Suppressor macrophage treated with lipopolysaccharide for 1 hour (primary cell): ENCODE measurements around the gene MAPK1.
"Not testable (repeated sequence)": the region's sequence is repeated elsewhere in the genome, so short reads cannot be mapped to it uniquely, and the experiment has no call there.

Source experiments
- DNase-seq, 3 donors: peaks; one replicate each; pipeline ENCODE4 v3.0.0-alpha.2; 2020 to 2022

MAPK1 gene

GRCh38 chr22:21752276-21752675, 115.2 kb downstream of the MAPK1 start:
- no peak for DNase-seq

- no peak for DNase-seq
Measured at GRCh38 chr22:21745948-21746347, 121.5 kb downstream of the MAPK1 start.

GRCh38 chr22:21744917-21745316, 122.5 kb downstream of the MAPK1 start:
- not testable (repeated sequence) for DNase-seq

- DNase-seq = no peak
Measured at GRCh38 chr22:21741790-21742189, 125.7 kb downstream of the MAPK1 start.

DNA sequence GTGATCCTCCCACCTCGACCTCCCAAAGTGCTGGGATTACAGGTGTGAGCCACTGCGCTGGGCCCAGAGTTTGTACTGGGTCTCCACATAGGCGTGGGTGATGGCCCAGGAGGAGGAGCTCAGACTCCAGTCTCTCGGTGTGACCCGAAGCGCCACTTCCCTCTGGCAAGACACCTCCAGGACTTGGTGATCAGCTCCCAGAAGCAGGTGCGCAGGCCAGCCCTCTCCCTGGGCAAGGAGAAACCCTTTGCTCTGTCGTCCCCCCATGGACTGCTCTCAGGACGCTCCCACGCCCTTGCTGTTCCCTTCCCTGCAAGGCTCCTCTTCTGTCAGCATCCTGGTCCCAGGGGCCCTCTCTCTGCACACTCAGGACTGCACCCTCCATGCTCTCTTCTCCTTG, 126.4 kb downstream of the MAPK1 start:
- no peak for DNase-seq

DNA sequence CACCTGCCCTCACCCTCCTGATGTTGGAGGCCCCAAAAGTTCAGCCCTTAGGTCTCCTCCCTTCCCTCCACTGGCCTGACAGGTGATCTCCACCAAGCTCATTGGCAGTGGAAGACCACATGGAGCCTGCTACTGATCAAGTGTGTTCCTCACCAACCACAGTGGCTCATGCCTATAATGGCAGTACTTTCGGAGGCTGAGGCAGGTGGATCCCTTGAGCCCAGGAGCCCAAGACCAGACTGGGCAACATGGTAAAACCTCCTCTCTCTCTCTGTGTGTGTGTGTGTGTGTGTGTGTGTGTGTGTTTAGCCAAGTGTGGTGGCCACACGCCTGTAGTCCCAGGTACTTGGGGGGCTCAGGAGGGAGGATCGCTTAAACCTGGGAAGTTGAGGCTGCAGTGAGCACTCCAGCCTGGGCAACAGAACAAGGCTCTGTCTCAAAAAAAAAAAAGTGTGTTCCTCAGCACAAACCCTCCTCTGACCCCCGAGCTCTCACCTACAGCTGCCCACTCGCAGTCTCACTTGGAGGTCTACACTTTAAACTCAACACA, 127.5 kb downstream of the MAPK1 start:
- DNase-seq = no peak

- DNase-seq = no peak
Measured at GRCh38 chr22:21738966-21739365, 128.5 kb downstream of the MAPK1 start.

DNA sequence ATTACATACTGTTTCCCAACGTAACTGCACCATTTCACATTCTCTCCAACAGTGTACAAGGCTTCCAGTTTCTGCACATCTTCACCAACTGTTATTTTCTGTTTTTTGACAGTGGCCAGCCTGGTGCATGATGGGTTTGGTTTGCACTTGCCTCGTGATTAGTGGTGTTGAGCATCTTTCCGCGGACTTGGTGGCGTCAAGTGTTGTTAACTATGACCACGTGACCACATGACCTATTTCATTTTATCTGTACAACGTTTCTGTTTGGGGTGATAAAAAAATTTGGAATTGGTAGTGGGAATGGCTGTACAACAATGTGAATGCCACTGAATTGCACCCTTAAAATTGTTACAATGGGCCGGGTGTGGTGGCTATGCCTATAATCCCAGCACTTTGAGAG, 129.4 kb downstream of the MAPK1 start:
- no peak for DNase-seq

- DNase-seq = no peak
Measured at GRCh38 chr22:21736948-21737347, 130.5 kb downstream of the MAPK1 start.

GRCh38 chr22:21736084-21736642, 131.3 kb downstream of the MAPK1 start:
- DNase-seq = no peak

DNA sequence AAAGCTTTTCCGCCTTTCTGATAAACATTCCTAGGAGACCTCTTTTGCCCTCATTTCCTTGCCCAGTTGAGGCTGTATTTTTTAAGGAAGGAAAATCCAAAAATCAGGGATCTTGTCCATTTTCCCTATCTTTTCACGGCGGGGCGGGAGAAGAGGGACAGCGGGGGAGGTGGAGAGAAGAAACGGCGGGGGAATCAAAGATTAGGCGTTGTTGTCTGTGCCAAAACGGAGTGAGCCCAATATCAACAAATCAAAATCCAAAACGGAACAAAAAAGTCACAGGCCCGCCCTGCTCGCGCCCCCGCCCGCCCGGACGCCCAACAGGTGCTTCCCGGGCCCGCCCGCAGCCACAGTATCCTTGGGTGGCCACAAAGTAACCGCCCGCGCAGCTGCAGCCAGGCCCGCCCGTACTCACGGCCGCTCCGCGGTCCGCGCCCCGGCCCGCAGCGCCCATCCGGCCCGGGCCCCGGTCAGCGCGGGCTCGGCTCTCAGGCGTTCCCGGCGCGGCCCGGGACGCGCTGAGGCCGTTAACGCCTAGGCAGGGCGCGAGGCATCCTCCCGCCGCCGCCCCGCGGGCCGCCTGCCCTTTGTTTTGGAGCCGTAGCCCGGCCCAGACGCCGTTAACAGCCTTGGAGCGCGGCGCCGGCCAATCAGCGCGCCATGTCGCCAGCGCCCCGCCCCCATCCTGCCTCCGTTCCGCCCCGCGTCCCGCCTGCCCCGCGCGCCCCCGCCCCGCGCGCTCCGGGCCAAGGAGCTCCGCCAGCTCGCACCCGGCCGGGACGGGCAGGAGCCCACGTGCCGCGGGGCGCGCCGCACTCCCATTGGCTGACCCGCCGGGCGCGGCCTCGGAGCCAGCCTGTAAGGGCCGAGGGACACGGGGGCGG, 132.0 kb downstream of the MAPK1 start, which contains the start of gene YPEL1:
Gene YPEL1, minus strand, starts transcription at position 595 of the 884 bp plus-strand sequence. CDS start 25,050 bp downstream, outside the sequence.
- peak; percentile 99 to 100 (median 99) for DNase-seq

DNA sequence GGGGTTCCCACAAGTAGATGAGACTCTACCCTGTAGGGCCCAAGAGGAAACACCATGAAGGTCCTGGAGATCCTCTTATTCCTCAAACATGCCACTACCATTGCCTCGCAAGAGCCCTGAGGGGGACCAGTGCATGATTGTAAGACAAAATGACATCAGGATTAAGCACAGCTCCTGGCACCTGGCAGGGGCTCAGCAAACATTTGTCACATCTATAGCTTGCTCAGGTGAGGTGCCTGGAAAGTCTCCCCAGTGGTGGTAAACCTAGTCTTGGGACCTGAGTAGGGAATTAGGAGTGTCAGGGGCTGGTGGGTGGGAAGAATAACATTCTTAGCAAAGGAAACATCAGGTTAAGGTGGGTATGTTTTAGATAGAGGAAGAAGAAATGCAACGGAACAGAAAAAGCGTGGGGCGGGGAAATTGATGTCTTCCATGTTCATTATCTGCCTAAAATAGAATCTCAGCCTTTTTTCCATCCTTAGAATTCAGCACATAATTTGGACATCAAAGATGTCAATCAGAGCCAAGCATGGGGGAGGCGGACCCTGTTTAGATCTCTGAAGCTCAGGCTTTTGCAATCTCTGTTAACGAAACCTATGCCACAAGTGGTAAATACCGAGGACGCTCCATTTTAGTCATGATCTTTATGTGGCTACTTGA, 132.8 kb downstream of the MAPK1 start:
- peak; percentile 24 to 36 (median 31) for DNase-seq

DNA sequence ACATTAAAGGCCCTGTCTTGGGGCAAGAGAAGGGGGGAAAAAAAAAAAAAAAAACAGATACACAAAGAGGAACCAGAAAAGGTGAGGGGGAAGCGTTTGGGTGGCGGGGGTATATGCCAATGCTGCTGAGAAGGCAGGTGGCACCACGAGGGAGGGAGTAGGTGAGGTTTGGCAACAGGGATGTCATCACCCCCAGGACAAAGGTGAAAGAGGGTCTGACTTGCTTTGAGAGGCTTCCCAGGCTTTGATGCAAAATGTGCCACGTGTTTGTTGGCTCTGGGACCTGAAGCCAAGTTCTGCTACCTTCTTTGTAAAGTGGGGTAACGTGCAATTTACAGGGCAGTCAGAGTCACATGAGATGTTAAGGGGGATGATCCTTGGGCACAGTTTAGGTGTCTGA, 135.9 kb downstream of the MAPK1 start:
- no peak for DNase-seq

DNA sequence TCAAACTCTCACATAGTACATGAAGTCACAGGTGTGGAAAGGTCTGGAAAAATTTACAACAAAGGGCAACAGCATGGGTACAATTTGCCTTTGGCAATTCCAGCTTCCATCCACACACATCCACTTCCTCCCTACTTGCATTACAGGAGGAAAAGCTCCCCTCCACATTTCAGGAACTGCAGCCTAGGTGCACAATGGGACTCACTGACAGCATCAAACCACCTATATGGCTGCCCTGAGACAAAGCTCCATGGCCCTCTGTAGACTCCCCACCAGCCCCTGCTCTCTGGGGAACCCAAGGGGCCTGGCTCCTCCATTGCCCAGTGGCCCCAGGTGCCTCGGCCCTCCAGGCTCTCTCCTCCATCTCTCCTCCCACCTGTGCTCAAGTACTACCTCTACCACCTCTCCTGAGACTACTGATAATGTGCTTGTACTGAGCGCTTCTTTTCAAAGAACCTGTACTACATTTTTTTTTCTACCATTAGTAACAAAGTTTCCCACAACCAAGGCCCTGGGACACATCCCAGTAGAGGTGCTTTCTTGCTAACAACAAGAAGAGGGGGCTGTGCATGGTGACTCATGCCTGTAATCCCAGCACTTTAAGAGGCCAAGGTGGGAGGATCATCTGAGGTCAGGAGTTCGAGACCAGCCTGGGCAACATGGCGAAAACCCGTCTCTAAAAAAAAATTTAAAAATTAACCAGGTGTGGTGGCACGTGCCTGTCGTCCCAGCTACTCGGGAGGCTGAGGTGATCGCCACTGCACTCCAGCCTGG, 136.7 kb downstream of the MAPK1 start:
- DNase-seq = no peak

DNA sequence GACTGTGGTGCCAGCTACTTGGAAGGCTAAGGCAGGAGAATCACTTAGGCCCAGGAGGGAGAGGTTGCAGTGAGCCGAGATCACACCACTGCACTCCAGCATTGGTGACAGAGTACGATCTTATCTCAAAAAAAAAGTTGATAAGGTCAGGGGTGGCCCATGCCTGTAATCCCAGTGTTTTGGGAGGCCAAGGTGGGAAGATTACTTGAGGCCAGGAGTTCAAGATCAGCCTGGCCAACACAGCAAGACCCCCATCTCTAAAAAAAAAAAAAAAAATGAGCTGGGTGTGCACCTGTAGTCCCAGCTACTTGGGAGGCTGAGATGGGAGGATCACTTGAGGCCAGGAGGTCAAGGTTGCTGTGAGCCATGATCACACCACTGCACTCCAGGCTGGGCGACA, 138.3 kb downstream of the MAPK1 start:
- not testable (repeated sequence) for DNase-seq

DNA sequence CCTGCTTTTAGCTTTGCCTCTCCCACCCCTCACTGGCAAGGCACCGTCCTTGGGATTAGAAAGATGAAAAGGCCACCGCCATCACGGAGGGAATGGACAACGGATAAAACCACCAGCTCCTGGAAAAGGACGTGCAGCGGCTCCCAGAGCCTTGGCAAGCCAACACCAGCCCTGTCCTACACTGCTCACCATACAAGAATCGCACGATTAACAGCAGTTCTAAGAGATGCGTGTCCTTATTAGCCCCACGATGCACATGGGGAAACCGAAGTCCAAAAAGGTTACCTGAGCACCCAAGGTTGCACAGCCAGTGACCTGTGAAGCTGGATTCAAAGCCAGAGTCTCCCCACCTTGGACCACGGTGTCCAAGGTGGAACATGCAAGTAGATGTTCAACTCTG, 139.2 kb downstream of the MAPK1 start:
- DNase-seq = no peak

- no peak for DNase-seq
Measured at GRCh38 chr22:21727768-21728167, 139.7 kb downstream of the MAPK1 start.

GRCh38 chr22:21727159-21727558, 140.3 kb downstream of the MAPK1 start:
- no peak for DNase-seq

DNA sequence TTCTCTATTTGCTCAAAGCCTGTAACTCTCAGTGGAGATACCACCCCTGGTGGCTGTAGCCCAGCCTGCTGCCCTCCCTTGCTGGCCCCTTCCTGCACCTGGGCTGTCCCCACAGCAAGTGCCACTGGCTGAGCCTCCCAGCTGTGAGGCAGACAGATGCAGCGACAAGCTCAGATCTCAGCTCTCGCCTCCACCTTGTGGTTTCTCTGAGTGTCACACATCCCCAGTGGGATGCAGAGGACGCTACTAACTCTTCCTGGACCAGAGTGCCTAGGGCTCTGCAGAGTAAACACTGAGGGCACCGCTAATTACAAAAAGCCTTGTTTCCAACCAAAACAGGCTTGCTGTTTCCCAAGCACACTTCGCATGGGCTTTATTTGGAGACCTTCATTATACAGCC, 140.8 kb downstream of the MAPK1 start:
- peak in 2 of 3 donors; percentile 22 to 23 for DNase-seq

- no peak for DNase-seq
Measured at GRCh38 chr22:21725956-21726649, 141.3 kb downstream of the MAPK1 start.

DNA sequence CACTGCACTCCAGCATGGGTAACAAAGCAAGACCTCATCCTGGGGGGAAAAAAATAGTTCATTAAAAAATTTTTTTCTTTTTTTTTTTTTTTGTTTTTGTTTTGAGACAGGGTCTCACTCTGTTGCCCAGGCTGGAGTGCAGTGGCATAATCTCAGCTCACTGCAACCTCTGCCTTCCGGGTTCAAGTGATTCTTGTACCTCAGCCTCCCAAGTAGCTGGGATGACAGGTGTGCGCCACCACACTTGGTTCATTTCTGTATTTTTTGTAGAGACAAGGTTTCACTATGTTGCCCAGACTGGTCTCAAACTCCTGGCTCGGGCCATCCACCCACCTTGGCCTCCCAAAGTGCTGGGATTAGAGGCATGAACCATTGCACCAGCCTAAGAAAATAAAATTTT, 142.9 kb downstream of the MAPK1 start:
- DNase-seq = not testable (repeated sequence)
